HepG2 (cell line): ENCODE results near the gene NAALAD2. TPM values are rescaled to one million over a fixed set of nuclear protein-coding genes. Genes with fewer than 3 reads are reported as not detected.

Experiments used
- ATAC-seq: fragments of 200-7000 bp; cut with Tn5 transposase; 3 replicates; pipeline ENCODE4 v1.9.1; 2020; ENCODE audit warnings: mild to moderate bottlenecking, moderate library complexity
- BruUV-seq: library from RNA; stranded (reverse); fragments of 400-500 nt; replicated peaks from 2 replicates; lab custom pipeline; 2021; lab: Mats Ljungman, UMichigan
- CTCF ChIA-PET: fragments of 300-600 bp; formaldehyde crosslinking; extraction: SDS; loops from one replicate; lab custom pipeline; 2021; ENCODE audit warnings: low total read pairs, inconsistent platforms, low intra/inter-chr PET ratio; lab: Yijun Ruan, JAX
- POLR2A ChIA-PET: fragments of 350-600 bp; sonication (Branson Sonifier 250); formaldehyde crosslinking; loops from one replicate; lab custom pipeline; 2020; ENCODE audit warnings: antibody characterized with exemption, inconsistent platforms; lab: Yijun Ruan, JAX
- DNase-seq: peaks from one replicate; pipeline ENCODE4 v3.0.0-alpha.2; 2015; ENCODE audit warnings: low spot score
- FAIRE-seq: peaks from 3 replicates; lab custom pipeline; 2011; peaks lifted over from hg19 to GRCh38; lab: Jason Lieb, UNC
- H2AFZ ChIP-seq: one replicate; pipeline ENCODE4 v1.6.1; 2011; ENCODE audit warnings: low read length, inconsistent platforms
- H3K27ac ChIP-seq: fragments of 300-600 bp; 3 replicates; pipeline ENCODE4 v1.8.0; 2011; ENCODE audit warnings: mixed run types, mild to moderate bottlenecking, mixed read lengths, low read length, inconsistent platforms; ENCODE audit not compliant: insufficient read depth; ENCODE audit errors: extremely low read length
- H3K27me3 ChIP-seq, 2 experiments: fragments of 200-600 bp in 1 of 2; 2 replicates in 1 of 2; 3 replicates in 1 of 2; pipeline versions ENCODE4 v1.6.0 to v1.8.0; 2011; ENCODE audit warnings: low read length in 2 of 2, mild to moderate bottlenecking in 2 of 2, moderate library complexity in 2 of 2, inconsistent platforms in 1 of 2; ENCODE audit not compliant: insufficient read depth in 2 of 2, control insufficient read depth in 1 of 2
- H3K36me3 ChIP-seq, 2 experiments: fragments of 200-600 bp in 1 of 2; replicated peaks in 1 of 2; 2 replicates in 1 of 2; 3 replicates in 1 of 2; pipeline versions ENCODE4 v1.5.1 to v1.8.0; 2011; ENCODE audit warnings: low read length in 2 of 2, inconsistent platforms in 1 of 2; ENCODE audit not compliant: insufficient read depth in 2 of 2, control insufficient read depth in 1 of 2
- H3K4me1 ChIP-seq: 2 replicates; pipeline ENCODE4 v1.5.1; 2012; ENCODE audit warnings: low read length, inconsistent platforms; ENCODE audit not compliant: insufficient read depth
- H3K4me2 ChIP-seq: 2 replicates; pipeline ENCODE4 v1.6.0; 2011; ENCODE audit warnings: low read depth, low read length, inconsistent platforms
- H3K4me3 ChIP-seq, 3 experiments: fragments of 200-600 bp in 1 of 3; sonication (generic), shearing (Covaris generic) in 1 of 3; replicated peaks in 1 of 3; 2 replicates each; pipeline ENCODE4 v1.5.1; 2011 to 2016; ENCODE audit warnings: low read length in 3 of 3, inconsistent platforms in 2 of 3, low read depth in 2 of 3, mild to moderate bottlenecking in 2 of 3, control low read depth in 1 of 3, mixed read lengths in 1 of 3; ENCODE audit not compliant: insufficient read depth in 1 of 3
- H3K79me2 ChIP-seq: one replicate; pipeline ENCODE4 v1.6.1; 2011; ENCODE audit warnings: low read length, inconsistent platforms; ENCODE audit not compliant: insufficient read depth
- H3K9ac ChIP-seq: 2 replicates; pipeline ENCODE4 v1.6.0; 2011; ENCODE audit warnings: mild to moderate bottlenecking, low read depth, low read length, inconsistent platforms; ENCODE audit not compliant: insufficient read depth
- H3K9me3 ChIP-seq: 2 replicates; pipeline ENCODE4 v1.5.1; 2012; ENCODE audit warnings: mild to moderate bottlenecking, low read length
- H4K20me1 ChIP-seq: 2 replicates; pipeline ENCODE4 v1.6.0; 2011; ENCODE audit warnings: inconsistent platforms, mild to moderate bottlenecking, low read length, moderate library complexity; ENCODE audit not compliant: insufficient read depth
- CENPT ChIP-seq: sonication (generic); formaldehyde crosslinking; IDR thresholded peaks from 2 replicates; pipeline ENCODE4 v1.8.0; 2022; ENCODE audit warnings: low read depth, mild to moderate bottlenecking, moderate library complexity, missing genetic modification reagents
- FOXA3 ChIP-seq: IDR thresholded peaks from 2 replicates; pipeline ENCODE4 v1.6.1; 2016; ENCODE audit warnings: missing genetic modification reagents, missing compliant biosample characterization
- FOXM1 ChIP-seq: sonication (generic); formaldehyde crosslinking; IDR thresholded peaks from 2 replicates; pipeline ENCODE4 v1.5.0; 2020; ENCODE audit warnings: missing genetic modification reagents
- JARID2 ChIP-seq: sonication (generic); formaldehyde crosslinking; IDR thresholded peaks from 2 replicates; pipeline ENCODE4 v1.8.1; 2023; ENCODE audit warnings: missing genetic modification reagents, inconsistent platforms; ENCODE audit not compliant: insufficient replicate concordance
- KDM3A ChIP-seq: IDR thresholded peaks from 2 replicates; pipeline ENCODE4 v1.6.1; 2018; ENCODE audit warnings: low read depth, missing compliant biosample characterization
- PHF21A ChIP-seq: sonication (generic); formaldehyde crosslinking; IDR thresholded peaks from 2 replicates; pipeline ENCODE4 v1.5.0; 2020; ENCODE audit warnings: mild to moderate bottlenecking, missing genetic modification reagents
- REL ChIP-seq: sonication (generic); formaldehyde crosslinking; conservative IDR thresholded peaks from 2 replicates; pipeline ENCODE4 v1.8.0; 2022; ENCODE audit warnings: mild to moderate bottlenecking, missing genetic modification reagents, moderate library complexity
- SMC3 ChIP-seq: IDR thresholded peaks from 2 replicates; pipeline ENCODE4 v1.6.1; 2011; ENCODE audit warnings: low read length, improper control_type of control experiment
- ZNF552 ChIP-seq: sonication (generic); formaldehyde crosslinking; IDR thresholded peaks from 2 replicates; pipeline ENCODE4 v1.9.0; 2022; ENCODE audit warnings: missing genetic modification reagents, mild to moderate bottlenecking, borderline replicate concordance
- ZNF615 ChIP-seq: sonication (generic); formaldehyde crosslinking; IDR thresholded peaks from 2 replicates; pipeline ENCODE4 v1.5.0; 2020; ENCODE audit warnings: mild to moderate bottlenecking, missing genetic modification reagents, borderline replicate concordance
- ZNF644 ChIP-seq: IDR thresholded peaks from 2 replicates; pipeline ENCODE4 v1.6.1; 2016; ENCODE audit warnings: low read depth
- WGBS: methylation state at CpG from one replicate; pipeline ENCODE4 v1.1.6; 2017; ENCODE audit warnings: low lambda C conversion rate; 5-methylcytosine and 5-hydroxymethylcytosine counted together
- in situ Hi-C: cut with HindIII; loops from 2 replicates; pipeline ENCODE4 v1.10.0; 2017; ENCODE audit warnings: low pct_unique_long_range_greater_than_20kb; ENCODE audit not compliant: extremely low pct_ligation_motif_present
- intact Hi-C: fragments of 100-400 bp; cut with micrococcal nuclease; formaldehyde crosslinking; loops from one replicate; pipeline ENCODE4 v1.10.0; 2022; ENCODE audit not compliant: unreplicated experiment
- polyA plus RNA-seq, 8 experiments: library from polyadenylated mRNA; depleted of rRNA in 3 of 8; stranded (reverse) in 7 of 8; unstranded in 1 of 8; fragments of >200 nt; fragmentation: Illumina TruSeq in 4 of 8; extraction: Trizol in 4 of 8; gene quantifications; 2 replicates each; pipeline versions ENCODE4 v1.2.1 to v1.2.3, GENCODE V29; 2011 to 2016; ENCODE audit warnings: low read depth in 4 of 8, missing spikeins in 1 of 8, mixed read lengths in 1 of 8; ENCODE audit not compliant: insufficient read depth in 1 of 8
- total RNA-seq, 5 experiments: library from RNA; depleted of rRNA; stranded (reverse); fragments of >200 nt; fragmentation: Illumina TruSeq; extraction: Trizol; gene quantifications; 2 replicates each; pipeline ENCODE4 v1.2.3, GENCODE V29; 2016; ENCODE audit warnings: low read depth in 1 of 5
- TF ChIP-seq, protein P1 (sequence below): sonication (generic); formaldehyde crosslinking; IDR thresholded peaks from 2 replicates; pipeline ENCODE4 v1.4.0; 2020; ENCODE audit warnings: missing genetic modification reagents
- TF ChIP-seq, protein P2 (sequence below): sonication (generic); formaldehyde crosslinking; IDR thresholded peaks from 2 replicates; pipeline ENCODE4 v1.9.0; 2021; ENCODE audit warnings: missing genetic modification reagents, mild to moderate bottlenecking, borderline replicate concordance

NAALAD2 gene
- total and polyA plus RNA-seq, 2 of the 13 experiments (the other 11 are each of a cell fraction or from before 2014, with no cell fraction given) = 8.0 to 8.9 TPM

- H3K9ac ChIP-seq = no peak overlapping the region
- ChIA-PET POLR2A (no interaction called here), CTCF (no interaction called here)
- H4K20me1 ChIP-seq = no peaks in the 10 kb centered on the region
- H2AFZ ChIP-seq = no peak overlapping the region
- intact Hi-C loops = no loop called here
- 99% methylated on average over 2 of the region's 2 CpGs for WGBS
- H3K79me2 ChIP-seq = peaks cover 9% of the 10 kb centered on the region
- no TSS peak for BruUV-seq
- H3K4me3 ChIP-seq = no peak overlapping the region
- DNase-seq (no peak), ATAC-seq (no peak), FAIRE-seq (no peak)
- no peak overlapping the region for H3K27ac ChIP-seq
- H3K27me3 ChIP-seq = no peaks in the 10 kb centered on the region
- no peaks in the 10 kb centered on the region for H3K9me3 ChIP-seq
- H3K4me2 ChIP-seq = no peak overlapping the region
- peaks cover 7 to 39% of the 10 kb centered on the region in 2 experiments for H3K36me3 ChIP-seq
- TF ChIP-seq, protein P1, sequence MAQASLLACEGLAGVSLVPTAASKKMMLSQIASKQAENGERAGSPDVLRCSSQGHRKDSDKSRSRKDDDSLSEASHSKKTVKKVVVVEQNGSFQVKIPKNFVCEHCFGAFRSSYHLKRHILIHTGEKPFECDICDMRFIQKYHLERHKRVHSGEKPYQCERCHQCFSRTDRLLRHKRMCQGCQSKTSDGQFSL = no peak
- TF ChIP-seq FOXM1 = no peak
- TF ChIP-seq ZNF615 = no peak
- no peak for TF ChIP-seq SMC3
- TF ChIP-seq ZNF644 (CRISPR knock-in tag) = no peak
- no peak for TF ChIP-seq CENPT (CRISPR knock-in tag)
- no peak for TF ChIP-seq ZNF552
- TF ChIP-seq REL = no peak
- TF ChIP-seq FOXA3 (CRISPR knock-in tag) = no peak
- no peak for TF ChIP-seq PHF21A (CRISPR knock-in tag)
- no peak for TF ChIP-seq KDM3A (CRISPR knock-in tag)
- no peak for TF ChIP-seq JARID2 (CRISPR knock-in tag)
- TF ChIP-seq, protein P2, sequence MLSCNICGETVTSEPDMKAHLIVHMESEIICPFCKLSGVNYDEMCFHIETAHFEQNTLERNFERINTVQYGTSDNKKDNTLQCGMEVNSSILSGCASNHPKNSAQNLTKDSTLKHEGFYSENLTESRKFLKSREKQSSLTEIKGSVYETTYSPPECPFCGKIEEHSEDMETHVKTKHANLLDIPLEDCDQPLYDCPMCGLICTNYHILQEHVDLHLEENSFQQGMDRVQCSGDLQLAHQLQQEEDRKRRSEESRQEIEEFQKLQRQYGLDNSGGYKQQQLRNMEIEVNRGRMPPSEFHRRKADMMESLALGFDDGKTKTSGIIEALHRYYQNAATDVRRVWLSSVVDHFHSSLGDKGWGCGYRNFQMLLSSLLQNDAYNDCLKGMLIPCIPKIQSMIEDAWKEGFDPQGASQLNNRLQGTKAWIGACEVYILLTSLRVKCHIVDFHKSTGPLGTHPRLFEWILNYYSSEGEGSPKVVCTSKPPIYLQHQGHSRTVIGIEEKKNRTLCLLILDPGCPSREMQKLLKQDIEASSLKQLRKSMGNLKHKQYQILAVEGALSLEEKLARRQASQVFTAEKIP (CRISPR knock-in tag) = no peak
- no peaks in the 10 kb centered on the region for H3K4me1 ChIP-seq
- in situ Hi-C loops = no loop called here
Observed at GRCh38 chr11:90208857-90209256, 74.4 kb downstream of the NAALAD2 start.
